Fibroblast of peridontal ligament (primary cell): Measurements from ENCODE around the gene SP140L.
"Not testable (repeated sequence)": the region's sequence is repeated elsewhere in the genome, so short reads cannot be mapped to it uniquely, and the experiment has no call there.

Experiments
- DNase-seq: peaks from one replicate; pipeline ENCODE4 v3.0.0-alpha.2; 2010; ENCODE audit errors: extremely low read depth

SP140L gene

DNA sequence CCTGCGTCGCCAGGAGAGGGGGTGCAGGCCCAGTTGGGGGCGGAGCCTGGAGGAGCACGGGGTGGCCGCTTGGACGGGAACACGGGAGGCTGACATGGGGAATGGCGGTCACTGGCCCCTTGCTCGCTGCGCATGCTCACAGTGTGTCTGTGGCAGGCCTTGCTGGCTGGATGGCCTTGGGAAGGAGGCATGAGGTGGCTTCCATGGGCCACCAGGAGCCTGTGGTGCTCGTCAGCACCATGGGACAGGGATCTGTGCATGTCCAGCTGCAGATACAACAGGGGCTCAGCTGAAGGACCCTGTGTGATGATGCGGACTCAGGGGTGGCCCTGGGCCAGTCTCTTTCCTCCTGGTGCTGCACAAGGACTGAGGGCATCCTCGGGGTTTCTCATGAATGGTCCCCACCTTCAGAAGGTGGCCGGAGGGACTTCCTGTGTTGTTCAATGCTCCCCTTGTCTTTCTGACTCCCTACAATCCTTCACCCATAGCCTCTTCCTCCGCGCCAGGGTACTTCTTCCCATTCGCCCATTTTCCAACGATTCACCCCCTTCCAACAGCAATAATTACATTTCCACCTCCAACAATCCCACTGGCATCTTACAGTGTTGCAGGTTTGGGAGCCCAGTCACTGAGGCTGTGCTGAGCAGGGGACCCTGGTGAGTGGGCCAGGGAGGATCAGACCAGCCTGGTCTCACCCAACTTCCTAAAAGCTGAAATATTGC, 3.4 kb upstream of the SP140L start:
- DNase-seq, result no peak

DNA sequence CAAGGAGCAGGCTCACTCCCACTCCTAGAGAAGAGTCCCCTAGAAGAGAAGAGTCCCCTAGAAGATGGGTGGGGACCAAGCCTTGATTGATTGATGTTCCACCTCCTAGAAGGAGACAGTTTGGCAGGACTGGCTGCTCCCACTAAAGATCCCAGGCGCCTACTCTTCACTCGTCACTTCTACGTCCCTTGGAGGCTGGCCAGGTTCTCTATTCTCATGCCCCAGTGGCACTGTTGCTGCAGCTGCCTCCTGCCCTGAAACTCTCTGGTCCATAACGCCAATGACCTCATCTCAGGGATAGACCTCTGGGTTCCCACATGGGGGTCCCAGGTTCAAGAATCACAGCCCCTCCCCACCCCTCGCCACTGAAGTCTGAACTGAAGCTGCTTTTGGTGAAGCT, 2.5 kb upstream of the SP140L start:
- no peak for DNase-seq

DNA sequence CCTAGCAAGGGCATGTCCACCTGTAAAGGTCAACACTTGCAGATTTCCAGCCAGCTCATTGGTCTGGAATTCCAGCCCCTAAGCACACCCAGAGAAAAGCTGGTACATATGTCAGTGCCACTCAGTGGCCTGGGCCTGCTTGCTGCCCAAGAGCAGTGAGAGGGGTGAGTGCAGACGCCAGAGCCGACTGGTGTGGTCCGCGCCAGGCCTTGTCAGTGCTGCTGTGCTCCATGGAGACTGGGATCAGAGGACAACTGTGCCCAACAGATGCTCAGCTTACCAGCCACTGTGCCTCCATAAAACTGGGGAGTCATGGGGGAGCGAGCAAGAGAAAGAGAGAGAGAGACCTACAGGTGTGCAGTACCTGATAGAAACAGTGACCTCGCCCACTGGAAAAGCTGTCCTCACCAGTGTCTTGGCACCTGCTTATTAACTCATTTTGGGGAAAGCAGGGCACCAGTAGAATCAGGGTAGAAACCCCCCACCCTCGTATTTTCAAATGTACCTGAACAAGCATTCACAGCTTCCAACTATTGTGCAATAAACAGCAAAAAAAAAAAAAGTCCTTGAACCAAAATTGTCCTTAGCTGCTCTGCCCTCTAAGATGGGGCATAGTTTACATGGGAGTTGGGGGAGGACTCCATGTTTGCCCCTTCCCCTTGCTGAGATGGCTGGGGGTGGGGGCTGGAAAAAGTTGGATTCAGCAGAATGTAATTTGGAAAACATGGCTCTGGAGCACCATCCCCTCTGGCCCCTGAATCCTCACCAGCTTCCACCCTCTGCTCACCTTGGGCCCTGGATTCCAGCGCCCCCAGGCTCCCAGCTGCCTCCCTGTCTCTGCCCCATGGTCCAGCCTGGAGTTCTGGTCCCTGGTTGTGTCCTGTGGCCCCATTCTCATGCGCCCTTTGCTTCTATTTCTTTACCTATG, 1.4 kb upstream of the SP140L start:
- no peak for DNase-seq

GRCh38 chr2:230327418-230328154, 593 bp downstream of the SP140L start:
- DNase-seq, result no peak

DNA sequence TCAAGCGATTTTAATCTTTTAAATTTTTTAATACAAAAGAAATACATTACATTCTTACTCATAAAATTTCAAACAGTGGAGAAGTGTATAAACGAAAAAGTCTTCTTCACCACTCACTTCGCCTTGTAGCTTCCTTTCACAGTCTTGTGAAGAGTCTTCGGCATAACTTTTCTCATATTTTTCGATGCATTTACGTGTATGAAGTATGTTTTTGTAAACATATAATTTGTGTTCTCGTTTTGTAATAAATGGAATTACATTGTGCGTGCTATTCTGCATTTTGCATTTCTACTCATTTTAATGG, 1.1 kb downstream of the SP140L start:
- DNase-seq, result no peak

- DNase-seq, result no peak
Observed at GRCh38 chr2:230329946-230330605, 3.1 kb downstream of the SP140L start.

GRCh38 chr2:230330725-230331124, 3.7 kb downstream of the SP140L start:
- peak; percentile 13 for DNase-seq

DNA sequence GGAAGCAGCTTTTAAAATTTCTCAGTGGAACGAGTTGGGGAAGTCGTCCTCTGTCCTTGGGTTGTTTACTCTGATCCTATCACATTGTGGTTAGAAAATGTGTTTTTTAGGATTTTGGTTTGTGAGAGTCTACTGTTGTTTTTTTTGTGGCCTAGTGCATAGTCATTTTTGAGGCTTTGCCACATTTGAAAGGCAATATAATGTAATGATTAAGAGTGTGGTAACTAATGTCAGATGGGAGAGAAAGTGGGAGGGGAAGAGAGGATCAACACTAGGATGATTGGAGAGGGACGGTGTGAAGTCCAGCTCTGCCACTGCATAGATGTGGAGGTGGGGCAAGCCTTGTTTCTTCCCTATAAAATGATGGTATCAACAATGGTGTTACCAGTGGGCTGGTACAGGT, 8.5 kb downstream of the SP140L start:
- peak; percentile 62 for DNase-seq

- no peak for DNase-seq
Observed at GRCh38 chr2:230335864-230336506, 9.0 kb downstream of the SP140L start.

GRCh38 chr2:230341936-230342528, 15.0 kb downstream of the SP140L start:
- not testable (repeated sequence) for DNase-seq

DNA sequence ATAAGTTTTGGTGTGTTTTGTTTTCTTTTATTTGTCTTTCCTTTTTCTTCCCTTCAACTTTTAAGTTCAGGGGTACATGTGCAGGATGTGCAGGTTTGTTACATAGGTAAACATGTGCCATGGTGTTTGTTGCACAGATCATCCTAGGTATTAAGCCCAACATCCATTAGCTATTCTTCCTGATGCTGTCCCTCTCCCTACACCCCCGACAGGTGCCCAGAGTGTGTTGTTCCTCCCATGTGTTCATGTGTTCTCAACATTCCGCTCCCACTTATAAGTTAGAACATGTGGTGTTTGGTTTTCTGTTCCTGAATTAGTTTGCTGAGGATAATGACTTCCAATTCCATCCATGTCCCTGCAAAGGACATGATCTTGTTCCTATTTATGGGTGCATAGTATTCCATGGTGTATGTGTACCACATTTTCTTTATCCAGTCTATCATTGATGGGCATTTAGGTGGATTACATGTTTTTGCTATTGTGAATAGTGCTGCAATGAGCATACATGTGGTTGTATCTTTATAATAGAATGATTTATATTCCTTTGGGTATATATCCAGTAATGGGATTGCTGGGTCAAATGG, 16.1 kb downstream of the SP140L start:
- DNase-seq, result not testable (repeated sequence)

- DNase-seq, result peak; percentile 34
Observed at GRCh38 chr2:230343747-230344146, 16.8 kb downstream of the SP140L start.

DNA sequence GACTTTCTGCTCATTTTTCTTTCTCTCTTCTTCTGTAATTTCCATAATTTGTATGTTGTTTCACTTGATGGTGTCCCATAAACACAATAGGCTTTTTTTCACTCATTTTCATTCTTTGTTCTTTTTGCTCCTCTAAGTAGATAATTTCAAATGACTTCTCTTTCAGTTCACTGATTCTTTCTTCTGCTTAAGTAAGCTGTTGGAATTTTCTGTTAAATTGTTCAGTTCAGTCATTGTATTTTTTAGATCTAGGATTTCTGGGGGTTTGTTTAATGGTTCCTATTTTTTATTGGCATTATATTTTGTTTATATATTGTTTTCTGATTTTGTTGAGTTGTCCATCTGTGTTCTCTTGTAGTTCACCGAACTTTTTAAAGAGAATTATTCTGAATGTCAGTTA, 19.5 kb downstream of the SP140L start:
- no peak for DNase-seq

GRCh38 chr2:230346921-230347533, 20.0 kb downstream of the SP140L start:
- no peak for DNase-seq

- DNase-seq, result peak; percentile 13
Observed at GRCh38 chr2:230347659-230348305, 20.8 kb downstream of the SP140L start.

- no peak for DNase-seq
Observed at GRCh38 chr2:230348787-230349186, 21.8 kb downstream of the SP140L start.

GRCh38 chr2:230356084-230356483, 29.1 kb downstream of the SP140L start:
- DNase-seq, result peak; percentile 91

DNA sequence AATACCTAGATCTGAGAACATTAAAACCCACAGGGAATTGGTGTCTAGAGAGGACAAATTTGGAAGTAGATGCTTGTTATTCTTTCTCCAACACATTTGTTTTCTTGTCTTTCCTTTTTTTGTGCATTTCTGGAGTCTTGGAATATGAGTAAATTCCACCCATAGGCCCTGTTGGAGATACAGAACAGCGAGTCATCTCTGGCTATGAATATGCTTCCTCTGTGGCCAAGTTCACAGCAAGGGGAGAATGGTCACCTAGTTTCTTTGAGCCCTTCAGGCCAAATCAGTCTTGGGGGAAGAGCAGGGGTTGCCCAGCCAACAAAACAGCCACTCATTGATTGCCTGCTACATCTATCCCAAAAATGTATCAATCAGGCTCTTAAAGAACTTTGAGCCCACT, 31.3 kb downstream of the SP140L start:
- DNase-seq, result peak; percentile 56

DNA sequence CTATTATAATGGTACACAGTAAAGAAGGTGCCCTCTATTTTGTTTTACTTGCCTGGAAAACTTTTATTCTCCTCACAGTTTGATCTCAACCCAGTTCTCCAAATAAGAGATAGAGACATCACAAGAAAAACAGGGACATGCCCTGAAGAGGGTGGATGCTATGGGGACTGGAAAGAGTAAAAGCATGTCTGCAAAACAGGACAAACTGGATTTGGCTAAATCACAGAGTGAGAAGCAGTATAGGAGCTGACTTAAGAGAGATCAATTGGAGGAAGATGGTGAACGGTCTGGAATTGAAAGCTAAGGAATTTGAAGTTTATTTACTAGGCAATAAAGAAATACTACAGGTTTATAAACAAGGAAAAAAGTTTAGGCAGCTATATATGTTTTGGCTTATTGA, 33.0 kb downstream of the SP140L start:
- DNase-seq, result no peak
